CD4-positive, alpha-beta T cell (primary cell): ENCODE data around the gene VIPR2. TPM values are rescaled to one million over a fixed set of nuclear protein-coding genes. Genes with fewer than 3 reads are reported as not detected.

Experiments used
- ATAC-seq: fragments of 200-7000 bp; cut with Tn5 transposase; one replicate; pipeline ENCODE4 v1.10.0; 2022; ENCODE audit warnings: mild to moderate bottlenecking; ENCODE audit not compliant: poor library complexity
- CTCF ChIA-PET: fragments of 350-600 bp; sonication (Branson Sonifier 250); formaldehyde crosslinking; loops from one replicate; lab custom pipeline; 2021; ENCODE audit warnings: antibody characterized with exemption, inconsistent platforms; lab: Charles Lee
- POLR2A ChIA-PET: fragments of 350-600 bp; sonication (Branson Sonifier 250); formaldehyde crosslinking; loops from one replicate; lab custom pipeline; 2021; ENCODE audit warnings: antibody characterized with exemption, inconsistent platforms; lab: Charles Lee
- DNase-seq, 14 experiments: peaks; one replicate each; pipeline ENCODE4 v3.0.0-alpha.2; 2013 to 2020; ENCODE audit warnings: mixed read lengths in 2 of 14
- H3K27ac ChIP-seq, 2 donors: one replicate each; pipeline versions ENCODE4 v1.5.1 to v1.7.0; 2013; ENCODE audit warnings: low read length in 2 of 2, low read depth in 1 of 2, mild to moderate bottlenecking in 1 of 2
- H3K27me3 ChIP-seq, 2 experiments: 1 replicate in 1 of 2; 2 replicates in 1 of 2; pipeline versions ENCODE4 v1.6.1 to v1.7.0; 2013; ENCODE audit warnings: low read length in 2 of 2, control low read depth in 1 of 2, mild to moderate bottlenecking in 1 of 2, moderate library complexity in 1 of 2; ENCODE audit not compliant: insufficient read depth in 2 of 2, control insufficient read depth in 1 of 2
- H3K36me3 ChIP-seq: one replicate; pipeline ENCODE4 v1.6.1; 2013; ENCODE audit warnings: low read length, control low read depth; ENCODE audit not compliant: insufficient read depth
- H3K4me1 ChIP-seq: one replicate; pipeline ENCODE4 v1.6.1; 2013; ENCODE audit warnings: low read length, control low read depth; ENCODE audit not compliant: insufficient read depth
- H3K4me3 ChIP-seq: one replicate; pipeline ENCODE4 v1.5.1; 2013; ENCODE audit warnings: mild to moderate bottlenecking, low read length, moderate library complexity
- H3K9me3 ChIP-seq, 2 experiments: 1 replicate in 1 of 2; 2 replicates in 1 of 2; pipeline versions ENCODE4 v1.6.1 to v1.7.0; 2013; ENCODE audit warnings: low read length in 2 of 2, mild to moderate bottlenecking in 2 of 2, control low read depth in 1 of 2, moderate library complexity in 1 of 2; ENCODE audit not compliant: control insufficient read depth in 1 of 2, insufficient read depth in 1 of 2
- H3K27ac Mint-ChIP-seq: one replicate; pipeline ENCODE4 v1.8.0; 2020; ENCODE audit warnings: mixed read lengths
- H3K27me3 Mint-ChIP-seq: one replicate; pipeline ENCODE4 v1.8.0; 2021; ENCODE audit warnings: mixed read lengths
- H3K36me3 Mint-ChIP-seq: one replicate; pipeline ENCODE4 v1.8.0; 2021; ENCODE audit warnings: low read depth, mixed read lengths
- H3K4me1 Mint-ChIP-seq: one replicate; pipeline ENCODE4 v1.8.0; 2021; ENCODE audit warnings: low read depth, mixed read lengths
- H3K4me3 Mint-ChIP-seq: one replicate; pipeline ENCODE4 v1.8.0; 2020; ENCODE audit warnings: mild to moderate bottlenecking, mixed read lengths
- H3K9me3 Mint-ChIP-seq: one replicate; pipeline ENCODE4 v1.8.0; 2020; ENCODE audit warnings: mixed read lengths
- CTCF ChIP-seq: fragments of 200-600 bp; IDR thresholded peaks from one replicate; pipeline ENCODE4 v1.8.0; 2022; ENCODE audit warnings: antibody characterized with exemption, mild to moderate bottlenecking
- intact Hi-C, 2 experiments: fragments of 100-400 bp; cut with DNase I in 1 of 2; cut with micrococcal nuclease in 1 of 2; formaldehyde crosslinking; loops; one replicate each; pipeline versions ENCODE4 v1.15.1 to v1.9.0; 2023 to 2025; cut with DNase I, micrococcal nuclease
- total RNA-seq, 174 experiments: library from RNA in 2 of 174; stranded (reverse) in 2 of 174; gene quantifications; one replicate each; pipeline ENCODE4 v1.2.3 and lab custom pipeline; 2021 to 2026

The VIPR2 gene
- total RNA-seq, 2 experiments from 2014 or later, result 0.59 to 0.80 TPM

GRCh38 chr7:159088016-159088865 is 56.4 kb downstream of the VIPR2 start:
- TF ChIP-seq CTCF, result no peak
- DNase-seq (peak in 1 of 14 experiments; percentile 24), ATAC-seq (no peak)
- H3K4me1 ChIP-seq, result no peaks in the 10 kb centered on the region
- intact Hi-C loops, result no loop called here
- CTCF ChIA-PET, result no interaction called here
- no peak overlapping the region for H3K27ac ChIP-seq
- Mint-ChIP-seq H3K36me3 (no peaks in the 10 kb centered on the region), H3K27me3 (no peaks in the 10 kb centered on the region), H3K4me3 (no peak overlapping the region), H3K27ac (no peak overlapping the region), H3K9me3 (no peaks in the 10 kb centered on the region), H3K4me1 (peaks cover 5% of the 10 kb centered on the region)
- POLR2A ChIA-PET, result no interaction called here
- no peaks in the 10 kb centered on the region for H3K36me3 ChIP-seq
- peaks cover 0 to 8% of the 10 kb centered on the region in 2 experiments for H3K9me3 ChIP-seq
- no peak overlapping the region for H3K4me3 ChIP-seq
- no peaks in the 10 kb centered on the region for H3K27me3 ChIP-seq

DNA sequence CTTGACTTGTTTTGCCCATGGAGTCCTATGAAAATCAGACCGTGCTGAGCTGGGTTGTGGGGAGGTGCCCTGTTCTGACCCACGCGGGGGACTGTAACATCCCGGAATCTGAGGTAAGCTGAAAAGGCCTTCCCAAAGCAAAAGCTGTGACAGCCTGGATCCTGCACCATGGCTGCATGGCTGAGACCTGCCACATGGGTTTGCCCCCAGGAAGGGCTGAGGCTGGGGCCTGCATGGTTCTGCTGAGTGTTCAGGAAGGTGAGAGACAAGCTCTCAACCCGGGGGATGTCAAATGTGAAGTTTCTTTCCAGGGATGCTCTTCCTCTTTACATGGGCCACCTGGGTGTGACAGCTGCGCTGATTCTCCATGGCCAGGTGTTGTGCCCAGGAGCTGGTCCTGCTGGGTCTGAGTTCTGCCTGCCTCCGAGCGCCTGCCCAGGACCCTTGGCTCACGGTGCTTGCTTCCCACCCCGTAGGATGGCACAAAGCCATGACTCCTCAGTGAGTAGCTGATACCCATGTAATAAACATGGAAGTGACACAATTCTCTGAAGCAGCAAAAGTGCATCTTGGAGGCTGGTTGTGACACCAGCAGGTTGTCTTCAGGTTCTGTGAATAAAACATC is 58.3 kb downstream of the VIPR2 start:
- no peak overlapping the region for H3K4me3 Mint-ChIP-seq
- no peaks in the 10 kb centered on the region for H3K9me3 Mint-ChIP-seq
- Histone ChIP-seq H3K4me3 (no peak overlapping the region), H3K9me3 (peaks cover 0 to 8% of the 10 kb centered on the region in 2 experiments), H3K36me3 (no peaks in the 10 kb centered on the region), H3K27ac (no peak overlapping the region), H3K4me1 (no peaks in the 10 kb centered on the region), H3K27me3 (no peaks in the 10 kb centered on the region)
- ChIA-PET CTCF (no interaction called here), POLR2A (no interaction called here)
- intact Hi-C loops, result no loop called here
- no peak for ATAC-seq
- TF ChIP-seq CTCF, result no peak
- H3K27ac Mint-ChIP-seq, result no peak overlapping the region
- peaks cover 5% of the 10 kb centered on the region for H3K4me1 Mint-ChIP-seq
- H3K36me3 Mint-ChIP-seq, result no peaks in the 10 kb centered on the region
- DNase-seq, result peak in 1 of 14 experiments; percentile 19
- no peaks in the 10 kb centered on the region for H3K27me3 Mint-ChIP-seq

GRCh38 chr7:159084069-159084801 is 60.4 kb downstream of the VIPR2 start:
- POLR2A ChIA-PET, result no interaction called here
- no peaks in the 10 kb centered on the region for H3K36me3 ChIP-seq
- intact Hi-C loops, result no loop called here
- peak in 1 of 14 experiments; percentile 24 for DNase-seq
- no peaks in the 10 kb centered on the region for H3K27me3 ChIP-seq
- H3K4me3 Mint-ChIP-seq, result no peak overlapping the region
- H3K4me1 Mint-ChIP-seq, result peaks cover 5% of the 10 kb centered on the region
- peaks cover 0 to 8% of the 10 kb centered on the region in 2 experiments for H3K9me3 ChIP-seq
- H3K27ac ChIP-seq, result no peak overlapping the region
- H3K27ac Mint-ChIP-seq, result no peak overlapping the region
- CTCF ChIA-PET, result no interaction called here
- no peaks in the 10 kb centered on the region for H3K9me3 Mint-ChIP-seq
- H3K4me1 ChIP-seq, result no peaks in the 10 kb centered on the region
- no peak overlapping the region for H3K4me3 ChIP-seq
- H3K27me3 Mint-ChIP-seq, result no peaks in the 10 kb centered on the region
- no peak for TF ChIP-seq CTCF
- no peaks in the 10 kb centered on the region for H3K36me3 Mint-ChIP-seq
- ATAC-seq, result no peak
